ENCODE measurements around the gene EDIL3. TPM values are rescaled to one million over a fixed set of nuclear protein-coding genes. Genes with fewer than 3 reads are reported as not detected.
"Not testable (repeated sequence)": the region's sequence is repeated elsewhere in the genome, so short reads cannot be mapped to it uniquely, and the experiment has no call there.

Gene EDIL3
- total and polyA plus RNA-seq, 5 donors from 2014 or later, result not detected

GRCh38 chr5:84306601-84307000 is 78.1 kb downstream of the EDIL3 start:
- Histone ChIP-seq H3K27me3 (ENCODE audit: control insufficient read depth, insufficient read depth, low read length) (no peaks in the 10 kb centered on the region), H3K36me3 (ENCODE audit: control insufficient read depth, insufficient read depth, low read length) (no peaks in the 10 kb centered on the region), H3K27ac (ENCODE audit: insufficient read depth, low read length, poor library complexity, severe bottlenecking) (no peak overlapping the region), H3K4me1 (ENCODE audit: control insufficient read depth, insufficient read depth, low read length, poor library complexity, severe bottlenecking) (no peaks in the 10 kb centered on the region), H3K4me3 (ENCODE audit: low read depth, low read length) (no peak overlapping the region), H3K9me3 (ENCODE audit: control insufficient read depth in 2 of 2, low read length in 2 of 2) (peaks cover 0 to 1% of the 10 kb centered on the region in 2 experiments)
- DNase-seq (no peak), ATAC-seq (ENCODE audit: low read depth in 2 of 2) (no peak)
- H3K36me3 Mint-ChIP-seq, result no peaks in the 10 kb centered on the region
- H3K27ac Mint-ChIP-seq, result no peak overlapping the region
- no peaks in the 10 kb centered on the region for H3K4me1 Mint-ChIP-seq
- peaks cover 0 to 9% (median 4%) of the 10 kb centered on the region in 7 donors for H3K9me3 Mint-ChIP-seq
- no peaks in the 10 kb centered on the region for H3K27me3 Mint-ChIP-seq
- H3K4me3 Mint-ChIP-seq, result no peak overlapping the region

- H3K9me3 ChIP-seq (ENCODE audit: control insufficient read depth in 2 of 2, low read length in 2 of 2), result peaks cover 0 to 1% of the 10 kb centered on the region in 2 experiments
- no peak for DNase-seq
- ATAC-seq (ENCODE audit: low read depth in 2 of 2), result no peak
- H3K27me3 ChIP-seq (ENCODE audit: control insufficient read depth, insufficient read depth, low read length), result no peaks in the 10 kb centered on the region
- H3K36me3 ChIP-seq (ENCODE audit: control insufficient read depth, insufficient read depth, low read length), result no peaks in the 10 kb centered on the region
- Mint-ChIP-seq H3K27me3 (no peaks in the 10 kb centered on the region), H3K9me3 (peaks cover 0 to 7% (median 3%) of the 10 kb centered on the region in 7 donors), H3K4me3 (no peak overlapping the region), H3K36me3 (no peaks in the 10 kb centered on the region), H3K27ac (no peak overlapping the region), H3K4me1 (no peaks in the 10 kb centered on the region)
- no peak overlapping the region for H3K27ac ChIP-seq (ENCODE audit: insufficient read depth, low read length, poor library complexity, severe bottlenecking)
- no peaks in the 10 kb centered on the region for H3K4me1 ChIP-seq (ENCODE audit: control insufficient read depth, insufficient read depth, low read length, poor library complexity, severe bottlenecking)
- H3K4me3 ChIP-seq (ENCODE audit: low read depth, low read length), result no peak overlapping the region
These were observed 80.1 kb downstream of the EDIL3 start for GRCh38 chr5:84304599-84304998.

DNA sequence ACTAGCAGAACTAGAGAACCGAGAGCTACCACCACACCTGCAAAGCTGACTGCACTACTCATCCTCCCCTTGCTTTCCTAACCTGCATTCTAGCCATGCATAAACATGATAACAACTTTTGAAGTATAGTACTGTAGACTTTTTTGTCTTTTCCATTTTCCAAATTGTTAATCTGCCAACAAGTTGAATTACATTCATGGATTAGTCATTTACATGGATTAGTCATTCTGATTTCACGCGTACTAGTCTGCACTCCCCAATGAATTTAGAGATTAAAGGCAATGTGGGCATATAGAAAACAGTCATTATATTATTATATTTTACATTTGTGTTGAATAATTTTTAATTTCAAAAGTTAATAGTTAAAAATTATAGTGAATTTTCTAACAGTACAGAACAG is 81.4 kb downstream of the EDIL3 start:
- no peak overlapping the region for H3K4me3 ChIP-seq (ENCODE audit: low read depth, low read length)
- no peaks in the 10 kb centered on the region for H3K4me1 ChIP-seq (ENCODE audit: control insufficient read depth, insufficient read depth, low read length, poor library complexity, severe bottlenecking)
- Mint-ChIP-seq H3K4me1 (no peaks in the 10 kb centered on the region), H3K27ac (no peak overlapping the region), H3K9me3 (peaks cover 0 to 7% (median 1%) of the 10 kb centered on the region in 7 donors), H3K36me3 (no peaks in the 10 kb centered on the region), H3K4me3 (no peak overlapping the region), H3K27me3 (no peaks in the 10 kb centered on the region)
- DNase-seq (no peak), ATAC-seq (ENCODE audit: low read depth in 2 of 2) (no peak)
- H3K27ac ChIP-seq (ENCODE audit: insufficient read depth, low read length, poor library complexity, severe bottlenecking), result no peak overlapping the region
- H3K27me3 ChIP-seq (ENCODE audit: control insufficient read depth, insufficient read depth, low read length), result no peaks in the 10 kb centered on the region
- H3K9me3 ChIP-seq (ENCODE audit: control insufficient read depth in 2 of 2, low read length in 2 of 2), result peaks cover 0 to 1% of the 10 kb centered on the region in 2 experiments
- H3K36me3 ChIP-seq (ENCODE audit: control insufficient read depth, insufficient read depth, low read length), result no peaks in the 10 kb centered on the region

- H3K9me3 ChIP-seq (ENCODE audit: control insufficient read depth in 2 of 2, low read length in 2 of 2), result no peaks in the 10 kb centered on the region
- H3K27ac ChIP-seq (ENCODE audit: insufficient read depth, low read length, poor library complexity, severe bottlenecking), result no peak overlapping the region
- no peaks in the 10 kb centered on the region for H3K36me3 ChIP-seq (ENCODE audit: control insufficient read depth, insufficient read depth, low read length)
- DNase-seq (no peak), ATAC-seq (ENCODE audit: low read depth in 2 of 2) (no peak)
- H3K4me3 ChIP-seq (ENCODE audit: low read depth, low read length), result no peak overlapping the region
- no peak overlapping the region for H3K4me3 Mint-ChIP-seq
- H3K4me1 Mint-ChIP-seq, result no peaks in the 10 kb centered on the region
- H3K4me1 ChIP-seq (ENCODE audit: control insufficient read depth, insufficient read depth, low read length, poor library complexity, severe bottlenecking), result no peaks in the 10 kb centered on the region
- peaks cover 0 to 7% (median 3%) of the 10 kb centered on the region in 7 donors for H3K9me3 Mint-ChIP-seq
- no peaks in the 10 kb centered on the region for H3K36me3 Mint-ChIP-seq
- H3K27me3 ChIP-seq (ENCODE audit: control insufficient read depth, insufficient read depth, low read length), result no peaks in the 10 kb centered on the region
- no peak overlapping the region for H3K27ac Mint-ChIP-seq
- H3K27me3 Mint-ChIP-seq, result no peaks in the 10 kb centered on the region
These were observed 83.1 kb downstream of the EDIL3 start for GRCh38 chr5:84301535-84301934.

GRCh38 chr5:84299959-84300358 is 84.7 kb downstream of the EDIL3 start:
- no peaks in the 10 kb centered on the region for H3K4me1 ChIP-seq (ENCODE audit: control insufficient read depth, insufficient read depth, low read length, poor library complexity, severe bottlenecking)
- H3K36me3 Mint-ChIP-seq, result no peaks in the 10 kb centered on the region
- no peaks in the 10 kb centered on the region for H3K9me3 ChIP-seq (ENCODE audit: control insufficient read depth in 2 of 2, low read length in 2 of 2)
- no peaks in the 10 kb centered on the region for H3K36me3 ChIP-seq (ENCODE audit: control insufficient read depth, insufficient read depth, low read length)
- H3K27ac ChIP-seq (ENCODE audit: insufficient read depth, low read length, poor library complexity, severe bottlenecking), result no peak overlapping the region
- no peak overlapping the region for H3K4me3 ChIP-seq (ENCODE audit: low read depth, low read length)
- no peaks in the 10 kb centered on the region for H3K27me3 ChIP-seq (ENCODE audit: control insufficient read depth, insufficient read depth, low read length)
- peaks cover 0 to 7% (median 3%) of the 10 kb centered on the region in 7 donors for H3K9me3 Mint-ChIP-seq
- no peaks in the 10 kb centered on the region for H3K27me3 Mint-ChIP-seq
- no peak for DNase-seq
- H3K4me1 Mint-ChIP-seq, result no peaks in the 10 kb centered on the region
- no peak overlapping the region for H3K4me3 Mint-ChIP-seq
- H3K27ac Mint-ChIP-seq, result no peak overlapping the region
- no peak for ATAC-seq (ENCODE audit: low read depth in 2 of 2)

- peaks cover 0 to 7% (median 3%) of the 10 kb centered on the region in 7 donors for H3K9me3 Mint-ChIP-seq
- no peaks in the 10 kb centered on the region for H3K36me3 Mint-ChIP-seq
- Histone ChIP-seq H3K27ac (ENCODE audit: insufficient read depth, low read length, poor library complexity, severe bottlenecking) (no peak overlapping the region), H3K27me3 (ENCODE audit: control insufficient read depth, insufficient read depth, low read length) (no peaks in the 10 kb centered on the region), H3K9me3 (ENCODE audit: control insufficient read depth in 2 of 2, low read length in 2 of 2) (no peaks in the 10 kb centered on the region), H3K4me1 (ENCODE audit: control insufficient read depth, insufficient read depth, low read length, poor library complexity, severe bottlenecking) (no peaks in the 10 kb centered on the region), H3K4me3 (ENCODE audit: low read depth, low read length) (no peak overlapping the region), H3K36me3 (ENCODE audit: control insufficient read depth, insufficient read depth, low read length) (no peaks in the 10 kb centered on the region)
- ATAC-seq (ENCODE audit: low read depth in 2 of 2) (no peak), DNase-seq (no peak)
- H3K27ac Mint-ChIP-seq, result no peak overlapping the region
- no peaks in the 10 kb centered on the region for H3K4me1 Mint-ChIP-seq
- no peaks in the 10 kb centered on the region for H3K27me3 Mint-ChIP-seq
- no peak overlapping the region for H3K4me3 Mint-ChIP-seq
These were observed 86.1 kb downstream of the EDIL3 start for GRCh38 chr5:84298628-84299027.

GRCh38 chr5:84297641-84298040 is 87.0 kb downstream of the EDIL3 start:
- H3K4me1 ChIP-seq (ENCODE audit: control insufficient read depth, insufficient read depth, low read length, poor library complexity, severe bottlenecking); H3K4me3 ChIP-seq (ENCODE audit: low read depth, low read length); H3K27me3 ChIP-seq (ENCODE audit: control insufficient read depth, insufficient read depth, low read length); H3K27ac ChIP-seq (ENCODE audit: insufficient read depth, low read length, poor library complexity, severe bottlenecking); DNase-seq; H3K4me1 Mint-ChIP-seq; H3K9me3 Mint-ChIP-seq; H3K36me3 ChIP-seq (ENCODE audit: control insufficient read depth, insufficient read depth, low read length); H3K36me3 Mint-ChIP-seq; ATAC-seq (ENCODE audit: low read depth in 2 of 2); H3K27ac Mint-ChIP-seq; H3K27me3 Mint-ChIP-seq; H3K4me3 Mint-ChIP-seq; H3K9me3 ChIP-seq (ENCODE audit: control insufficient read depth in 2 of 2, low read length in 2 of 2): not testable (repeated sequence)

GRCh38 chr5:84292788-84293653 is 91.7 kb downstream of the EDIL3 start:
- Histone ChIP-seq H3K4me3 (ENCODE audit: low read depth, low read length) (no peak overlapping the region), H3K4me1 (ENCODE audit: control insufficient read depth, insufficient read depth, low read length, poor library complexity, severe bottlenecking) (no peaks in the 10 kb centered on the region), H3K9me3 (ENCODE audit: control insufficient read depth in 2 of 2, low read length in 2 of 2) (no peaks in the 10 kb centered on the region), H3K27ac (ENCODE audit: insufficient read depth, low read length, poor library complexity, severe bottlenecking) (no peak overlapping the region), H3K36me3 (ENCODE audit: control insufficient read depth, insufficient read depth, low read length) (no peaks in the 10 kb centered on the region), H3K27me3 (ENCODE audit: control insufficient read depth, insufficient read depth, low read length) (no peaks in the 10 kb centered on the region)
- no peaks in the 10 kb centered on the region for H3K27me3 Mint-ChIP-seq
- H3K4me1 Mint-ChIP-seq, result no peaks in the 10 kb centered on the region
- H3K27ac Mint-ChIP-seq, result no peak overlapping the region
- H3K4me3 Mint-ChIP-seq, result no peak overlapping the region
- no peaks in the 10 kb centered on the region for H3K36me3 Mint-ChIP-seq
- ATAC-seq (ENCODE audit: low read depth in 2 of 2), result no peak
- no peak for DNase-seq
- peaks cover 0 to 18% (median 3%) of the 10 kb centered on the region in 7 donors for H3K9me3 Mint-ChIP-seq

Data from CD4-positive, CD25-positive, alpha-beta regulatory T cell (primary cell).